ENCODE measurements around the gene DYNC1LI1. TPM values are rescaled to one million over a fixed set of nuclear protein-coding genes. Genes with fewer than 3 reads are reported as not detected.

The DYNC1LI1 gene
- total and polyA plus RNA-seq, 4 donors, result 18.3 to 50.7 (median 33.5) TPM

DNA sequence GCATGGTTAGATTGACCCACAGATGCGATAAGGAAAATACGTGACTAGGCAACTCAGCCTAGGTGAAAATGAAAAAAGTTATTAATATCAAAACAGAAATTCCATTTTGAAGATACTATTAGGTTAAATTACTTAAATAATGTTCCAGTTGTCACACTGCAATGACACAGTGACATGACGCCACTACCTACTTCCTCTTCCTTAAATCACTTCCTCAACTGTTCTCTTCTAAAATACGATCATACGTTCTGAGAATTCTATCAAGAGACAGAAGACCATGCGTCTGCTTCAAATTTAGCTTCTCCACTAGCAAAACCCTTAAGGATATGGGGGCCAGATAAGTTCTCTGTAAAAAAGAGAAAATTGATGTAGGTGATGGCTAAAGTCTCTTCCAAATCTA lies 86.2 kb downstream of the DYNC1LI1 start:
- no peak overlapping the region for H3K27ac ChIP-seq (ENCODE audit: low read depth in 1 of 2, low read length in 1 of 2)
- no peaks in the 10 kb centered on the region for H3K9me3 ChIP-seq (ENCODE audit: control insufficient read depth in 4 of 4, insufficient read depth in 3 of 4, low read length in 3 of 4)
- DNase-seq, result no peak
- H3K27me3 ChIP-seq (ENCODE audit: control insufficient read depth in 3 of 3, insufficient read depth in 3 of 3, low read length in 2 of 3), result no peaks in the 10 kb centered on the region
- TF ChIP-seq CTCF (IDR thresholded peaks at IDR 0.05; ENCODE audit: control extremely low read depth, extremely low read depth), result no peak
- H3K9ac ChIP-seq (ENCODE audit: insufficient read depth in 1 of 2, low read length in 2 of 2), result no peak overlapping the region
- 41 to 76% methylated on average over 6 of the region's 6 CpGs for WGBS, 2 donors
- no peak overlapping the region for H3K4me3 ChIP-seq
- no peak for ATAC-seq (ENCODE audit: insufficient read depth, low FRiP score)
- H3K4me1 ChIP-seq (ENCODE audit: control insufficient read depth in 5 of 5, insufficient read depth in 5 of 5, low read length in 5 of 5), result peaks cover 0 to 3% (median 0%) of the 10 kb centered on the region in 5 donors
- H3K36me3 ChIP-seq (ENCODE audit: control insufficient read depth in 4 of 4, insufficient read depth in 4 of 4, low read length in 4 of 4), result peaks cover 4 to 17% (median 15%) of the 10 kb centered on the region in 4 donors

- H3K27me3 ChIP-seq (ENCODE audit: control insufficient read depth in 3 of 3, insufficient read depth in 3 of 3, low read length in 2 of 3), result no peaks in the 10 kb centered on the region
- H3K4me3 ChIP-seq, result no peak overlapping the region
- H3K27ac ChIP-seq (ENCODE audit: low read depth in 1 of 2, low read length in 1 of 2), result no peak overlapping the region
- peaks cover 0 to 3% (median 0%) of the 10 kb centered on the region in 5 donors for H3K4me1 ChIP-seq (ENCODE audit: control insufficient read depth in 5 of 5, insufficient read depth in 5 of 5, low read length in 5 of 5)
- H3K9ac ChIP-seq (ENCODE audit: insufficient read depth in 1 of 2, low read length in 2 of 2), result no peak overlapping the region
- no peak for ATAC-seq (ENCODE audit: insufficient read depth, low FRiP score)
- no peaks in the 10 kb centered on the region for H3K9me3 ChIP-seq (ENCODE audit: control insufficient read depth in 4 of 4, insufficient read depth in 3 of 4, low read length in 3 of 4)
- TF ChIP-seq CTCF (IDR thresholded peaks at IDR 0.05; ENCODE audit: control extremely low read depth, extremely low read depth), result no peak
- 65 to 68% methylated on average over 1 of the region's 1 CpG for WGBS, 2 donors
- DNase-seq, result no peak
- H3K36me3 ChIP-seq (ENCODE audit: control insufficient read depth in 4 of 4, insufficient read depth in 4 of 4, low read length in 4 of 4), result peaks cover 5 to 17% (median 15%) of the 10 kb centered on the region in 4 donors
Observed at GRCh38 chr3:32483772-32484171, 86.9 kb downstream of the DYNC1LI1 start.

- no peak overlapping the region for H3K9ac ChIP-seq (ENCODE audit: insufficient read depth in 1 of 2, low read length in 2 of 2)
- H3K27ac ChIP-seq (ENCODE audit: low read depth in 1 of 2, low read length in 1 of 2), result no peak overlapping the region
- no peak overlapping the region for H3K4me3 ChIP-seq
- DNase-seq (no peak), ATAC-seq (ENCODE audit: insufficient read depth, low FRiP score) (no peak)
- H3K4me1 ChIP-seq (ENCODE audit: control insufficient read depth in 5 of 5, insufficient read depth in 5 of 5, low read length in 5 of 5), result peaks cover 0 to 3% (median 0%) of the 10 kb centered on the region in 5 donors
- no peak for TF ChIP-seq CTCF (IDR thresholded peaks at IDR 0.05; ENCODE audit: control extremely low read depth, extremely low read depth)
- H3K36me3 ChIP-seq (ENCODE audit: control insufficient read depth in 4 of 4, insufficient read depth in 4 of 4, low read length in 4 of 4), result peaks cover 5 to 17% (median 13%) of the 10 kb centered on the region in 4 donors
- H3K9me3 ChIP-seq (ENCODE audit: control insufficient read depth in 4 of 4, insufficient read depth in 3 of 4, low read length in 3 of 4), result no peaks in the 10 kb centered on the region
- 97% methylated on average over 1 of the region's 1 CpG for WGBS, 2 donors
- H3K27me3 ChIP-seq (ENCODE audit: control insufficient read depth in 3 of 3, insufficient read depth in 3 of 3, low read length in 2 of 3), result no peaks in the 10 kb centered on the region
Observed at GRCh38 chr3:32482693-32483092, 88.0 kb downstream of the DYNC1LI1 start.
